ENCODE measurements around the gene C22orf31.

GRCh38 chr22:29029202-29030000, 32.2 kb downstream of the C22orf31 start:
- TF ChIP-seq GATA3 (IDR thresholded peaks at IDR 0.05; ENCODE audit: low read depth, low read length) (no peak), GATA2 (IDR thresholded peaks at IDR 0.05; ENCODE audit: low read depth, low read length) (no peak)
